HEK293 (cell line): ENCODE results near the gene RAB3C.

Source experiments
- CTCF ChIA-PET: fragments of 350-600 bp; formaldehyde crosslinking; extraction: SDS; loops from one replicate; lab custom pipeline; 2021; ENCODE audit warnings: antibody characterized with exemption; lab: Yijun Ruan, JAX
- POLR2A ChIA-PET: fragments of 300-600 bp; formaldehyde crosslinking; extraction: SDS; loops from one replicate; lab custom pipeline; 2020; ENCODE audit warnings: antibody characterized with exemption, inconsistent platforms; lab: Yijun Ruan, JAX
- H3K27ac ChIP-seq: fragments of 200-500 bp; sonication (Bioruptor generic); 2 replicates; pipeline ENCODE4 v1.5.1; 2014; ENCODE audit warnings: low read depth, low read length, control low read depth, inconsistent platforms; ENCODE audit errors: extremely low read depth
- H3K36me3 ChIP-seq, 2 experiments: fragments of 200-500 bp in 1 of 2; sonication (Bioruptor generic) in 1 of 2; 1 replicate in 1 of 2; 2 replicates in 1 of 2; pipeline ENCODE4 v1.5.1; 2014 to 2017; ENCODE audit warnings: inconsistent platforms in 2 of 2, low read length in 2 of 2; ENCODE audit not compliant: control insufficient read depth in 2 of 2, insufficient read depth in 1 of 2
- H3K4me1 ChIP-seq: fragments of 200-500 bp; sonication (Bioruptor generic); 2 replicates; pipeline ENCODE4 v1.5.1; 2014; ENCODE audit warnings: mild to moderate bottlenecking, low read length, inconsistent platforms; ENCODE audit not compliant: control insufficient read depth, insufficient read depth
- H3K4me3 ChIP-seq: 2 replicates; pipeline ENCODE4 v1.5.1; 2011; ENCODE audit warnings: low read depth, mild to moderate bottlenecking, control low read depth, low read length, moderate library complexity
- H3K9me3 ChIP-seq: fragments of 200-500 bp; sonication (Bioruptor generic); 2 replicates; pipeline ENCODE4 v1.5.1; 2014; ENCODE audit warnings: low read depth, low read length, inconsistent platforms; ENCODE audit not compliant: control insufficient read depth, insufficient read depth
- KLF16 ChIP-seq: fragments of 450-650 bp; formaldehyde crosslinking; IDR thresholded peaks from 2 replicates; pipeline ENCODE4 v1.5.1; 2017; ENCODE audit warnings: missing biosample characterization, missing genetic modification characterization
- REST ChIP-seq: fragments of 450-650 bp; formaldehyde crosslinking; IDR thresholded peaks from 2 replicates; pipeline ENCODE4 v1.5.1; 2016; ENCODE audit warnings: missing biosample characterization, missing genetic modification characterization
- ZBTB17 ChIP-seq: fragments of 450-650 bp; formaldehyde crosslinking; IDR thresholded peaks from 2 replicates; pipeline ENCODE4 v1.5.1; 2016; ENCODE audit warnings: missing biosample characterization, missing genetic modification characterization
- ZBTB26 ChIP-seq: fragments of 450-650 bp; formaldehyde crosslinking; optimal IDR thresholded peaks from 2 replicates; pipeline ENCODE3; 2016; ENCODE audit warnings: missing biosample characterization, mild to moderate bottlenecking, missing genetic modification characterization
- ZFP41 ChIP-seq: fragments of 450-650 bp; formaldehyde crosslinking; IDR thresholded peaks from 2 replicates; pipeline ENCODE4 v1.5.1; 2016; ENCODE audit warnings: missing biosample characterization, missing genetic modification characterization, borderline replicate concordance
- ZNF155 ChIP-seq: fragments of 450-650 bp; formaldehyde crosslinking; IDR thresholded peaks from 2 replicates; pipeline ENCODE4 v1.5.1; 2016; ENCODE audit warnings: missing biosample characterization, missing genetic modification characterization
- ZNF157 ChIP-seq: fragments of 450-650 bp; formaldehyde crosslinking; IDR thresholded peaks from 2 replicates; pipeline ENCODE4 v1.5.1; 2016; ENCODE audit warnings: missing biosample characterization, missing genetic modification characterization
- ZNF202 ChIP-seq: fragments of 450-650 bp; formaldehyde crosslinking; IDR thresholded peaks from 2 replicates; pipeline ENCODE4 v1.5.1; 2016; ENCODE audit warnings: missing biosample characterization, missing genetic modification characterization, borderline replicate concordance
- ZNF280D ChIP-seq: fragments of 450-650 bp; formaldehyde crosslinking; IDR thresholded peaks from 2 replicates; pipeline ENCODE4 v1.5.1; 2016; ENCODE audit warnings: missing biosample characterization, missing genetic modification characterization
- ZNF391 ChIP-seq: fragments of 450-650 bp; formaldehyde crosslinking; IDR thresholded peaks from 2 replicates; pipeline ENCODE4 v1.5.1; 2016; ENCODE audit warnings: low read depth, missing biosample characterization, missing genetic modification characterization, borderline replicate concordance
- ZNF423 ChIP-seq: fragments of 450-650 bp; formaldehyde crosslinking; IDR thresholded peaks from 2 replicates; pipeline ENCODE4 v1.5.1; 2016; ENCODE audit warnings: missing biosample characterization, missing genetic modification characterization
- ZNF488 ChIP-seq: fragments of 450-650 bp; formaldehyde crosslinking; IDR thresholded peaks from 2 replicates; pipeline ENCODE4 v1.5.1; 2016; ENCODE audit warnings: missing biosample characterization, missing genetic modification characterization
- ZNF529 ChIP-seq: fragments of 450-650 bp; formaldehyde crosslinking; IDR thresholded peaks from 2 replicates; pipeline ENCODE4 v1.5.1; 2017; ENCODE audit warnings: missing genetic modification characterization, missing biosample characterization; ENCODE audit not compliant: insufficient replicate concordance
- ZNF571 ChIP-seq: fragments of 450-650 bp; formaldehyde crosslinking; IDR thresholded peaks from 2 replicates; pipeline ENCODE4 v1.5.0; 2017; ENCODE audit warnings: missing biosample characterization, missing genetic modification characterization
- ZNF600 ChIP-seq: fragments of 450-650 bp; formaldehyde crosslinking; IDR thresholded peaks from 2 replicates; pipeline ENCODE4 v1.5.1; 2016; ENCODE audit warnings: missing biosample characterization, missing genetic modification characterization
- ZNF670 ChIP-seq: fragments of 450-650 bp; formaldehyde crosslinking; IDR thresholded peaks from 2 replicates; pipeline ENCODE4 v1.5.1; 2016; ENCODE audit warnings: missing biosample characterization, missing genetic modification characterization, low read depth
- ZNF776 ChIP-seq: fragments of 450-650 bp; formaldehyde crosslinking; IDR thresholded peaks from 2 replicates; pipeline ENCODE4 v1.5.0; 2017; ENCODE audit warnings: missing biosample characterization, missing genetic modification characterization, borderline replicate concordance
- ZSCAN30 ChIP-seq: fragments of 450-650 bp; IDR thresholded peaks from 2 replicates; pipeline ENCODE4 v1.5.1; 2018; ENCODE audit warnings: missing biosample characterization, mild to moderate bottlenecking, missing genetic modification characterization, moderate library complexity

Gene RAB3C

GRCh38 chr5:58794875-58795274 lies 212.0 kb downstream of the RAB3C start:
- CTCF ChIA-PET: no interaction called here
- Histone ChIP-seq H3K9me3 (no peaks in the 10 kb centered on the region), H3K4me3 (no peak overlapping the region), H3K4me1 (no peaks in the 10 kb centered on the region), H3K36me3 (no peaks in the 10 kb centered on the region), H3K27ac (no peak overlapping the region)
- TF ChIP-seq REST (tag by site-specific recombination) (no peak), ZNF488 (tag by site-specific recombination) (no peak), ZBTB26 (no peak), ZNF776 (tag by site-specific recombination) (no peak), ZNF571 (tag by site-specific recombination) (no peak), ZSCAN30 (no peak), ZNF280D (tag by site-specific recombination) (no peak), KLF16 (no peak), ZBTB17 (no peak)
- POLR2A ChIA-PET: no interaction called here

GRCh38 chr5:58795327-58795726 lies 212.5 kb downstream of the RAB3C start:
- H3K27ac ChIP-seq: no peak overlapping the region
- no peak overlapping the region for H3K4me3 ChIP-seq
- no peaks in the 10 kb centered on the region for H3K36me3 ChIP-seq
- H3K4me1 ChIP-seq: no peaks in the 10 kb centered on the region
- POLR2A ChIA-PET: no interaction called here
- CTCF ChIA-PET: no interaction called here
- no peaks in the 10 kb centered on the region for H3K9me3 ChIP-seq
- TF ChIP-seq ZNF600 (tag by site-specific recombination): no peak
- no peak for TF ChIP-seq ZNF202 (tag by site-specific recombination)
- TF ChIP-seq ZNF423 (tag by site-specific recombination): no peak
- no peak for TF ChIP-seq ZNF670 (tag by site-specific recombination)
- no peak for TF ChIP-seq ZFP41
- no peak for TF ChIP-seq ZNF391 (tag by site-specific recombination)
- no peak for TF ChIP-seq ZNF529 (tag by site-specific recombination)
- no peak for TF ChIP-seq ZNF157 (tag by site-specific recombination)
- no peak for TF ChIP-seq ZNF155 (tag by site-specific recombination)
